Fibroblast of villous mesenchyme (primary cell): Measurements from ENCODE around the gene EGFLAM. TPM values are rescaled to one million over a fixed set of nuclear protein-coding genes. Genes with fewer than 3 reads are reported as not detected.

Experiments
- DNase-seq: peaks from one replicate; pipeline ENCODE4 v3.0.0-alpha.2; 2010; ENCODE audit warnings: low read depth
- H3K4me3 ChIP-seq: 2 replicates; pipeline ENCODE4 v1.5.1; 2011; ENCODE audit warnings: low read depth, mild to moderate bottlenecking, low read length
- total RNA-seq: library from RNA; depleted of rRNA; stranded (reverse); fragments of >200 nt; gene quantifications from 2 replicates; pipeline ENCODE4 v1.2.3, GENCODE V29; 2012
- TF ChIP-seq, protein P1 (sequence below): IDR thresholded peaks from 2 replicates; pipeline ENCODE4 v1.5.1; 2012; ENCODE audit warnings: low read depth, mild to moderate bottlenecking, low read length; ENCODE audit not compliant: insufficient read depth

Gene EGFLAM
- total RNA-seq, 1 donor, result 3.0 TPM

- TF ChIP-seq, protein P1, sequence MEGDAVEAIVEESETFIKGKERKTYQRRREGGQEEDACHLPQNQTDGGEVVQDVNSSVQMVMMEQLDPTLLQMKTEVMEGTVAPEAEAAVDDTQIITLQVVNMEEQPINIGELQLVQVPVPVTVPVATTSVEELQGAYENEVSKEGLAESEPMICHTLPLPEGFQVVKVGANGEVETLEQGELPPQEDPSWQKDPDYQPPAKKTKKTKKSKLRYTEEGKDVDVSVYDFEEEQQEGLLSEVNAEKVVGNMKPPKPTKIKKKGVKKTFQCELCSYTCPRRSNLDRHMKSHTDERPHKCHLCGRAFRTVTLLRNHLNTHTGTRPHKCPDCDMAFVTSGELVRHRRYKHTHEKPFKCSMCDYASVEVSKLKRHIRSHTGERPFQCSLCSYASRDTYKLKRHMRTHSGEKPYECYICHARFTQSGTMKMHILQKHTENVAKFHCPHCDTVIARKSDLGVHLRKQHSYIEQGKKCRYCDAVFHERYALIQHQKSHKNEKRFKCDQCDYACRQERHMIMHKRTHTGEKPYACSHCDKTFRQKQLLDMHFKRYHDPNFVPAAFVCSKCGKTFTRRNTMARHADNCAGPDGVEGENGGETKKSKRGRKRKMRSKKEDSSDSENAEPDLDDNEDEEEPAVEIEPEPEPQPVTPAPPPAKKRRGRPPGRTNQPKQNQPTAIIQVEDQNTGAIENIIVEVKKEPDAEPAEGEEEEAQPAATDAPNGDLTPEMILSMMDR, result no peak
- H3K4me3 ChIP-seq, result no peak overlapping the region
- DNase-seq, result no peak
Observed at GRCh38 chr5:38442247-38442573, 183.9 kb downstream of the EGFLAM start.

- H3K4me3 ChIP-seq, result no peak overlapping the region
- TF ChIP-seq, protein P1, result no peak
- DNase-seq, result no peak
Observed at GRCh38 chr5:38443390-38443789, 185.0 kb downstream of the EGFLAM start.

GRCh38 chr5:38445374-38446028 lies 187.1 kb downstream of the EGFLAM start:
- TF ChIP-seq, protein P1, result no peak
- DNase-seq, result peak; percentile 33
- H3K4me3 ChIP-seq, result peak overlapping the region; percentile 60

DNA sequence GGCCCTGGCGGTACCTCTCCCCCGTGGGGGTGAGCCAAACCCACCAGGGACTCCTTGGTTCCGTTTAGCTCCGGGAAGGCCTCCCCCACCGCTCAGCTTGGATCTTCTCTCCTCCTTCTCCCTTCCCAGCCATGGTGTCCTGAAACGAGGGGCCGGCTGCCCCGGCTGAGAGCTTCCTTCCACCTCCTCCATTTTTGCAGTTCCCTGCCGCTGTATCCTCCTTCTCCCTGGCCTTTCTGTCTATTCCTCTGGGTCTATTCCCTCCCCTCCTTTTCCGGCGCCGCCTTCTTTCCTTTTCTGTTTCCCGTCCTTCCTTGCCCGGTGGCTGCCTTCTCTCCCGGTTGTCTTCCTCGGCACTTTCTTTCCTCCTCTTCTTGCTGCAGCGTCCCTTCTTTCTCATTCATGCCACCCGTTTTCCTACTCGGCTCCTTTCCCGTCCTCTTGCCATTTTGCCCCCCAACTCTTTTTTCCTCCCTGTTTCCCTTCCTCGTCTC lies 187.7 kb downstream of the EGFLAM start:
- peak overlapping the region; percentile 60 for H3K4me3 ChIP-seq
- TF ChIP-seq, protein P1, result no peak
- DNase-seq, result no peak

GRCh38 chr5:38447056-38447455 lies 188.7 kb downstream of the EGFLAM start:
- peak overlapping the region; percentile 60 for H3K4me3 ChIP-seq
- TF ChIP-seq, protein P1, result no peak
- no peak for DNase-seq

DNA sequence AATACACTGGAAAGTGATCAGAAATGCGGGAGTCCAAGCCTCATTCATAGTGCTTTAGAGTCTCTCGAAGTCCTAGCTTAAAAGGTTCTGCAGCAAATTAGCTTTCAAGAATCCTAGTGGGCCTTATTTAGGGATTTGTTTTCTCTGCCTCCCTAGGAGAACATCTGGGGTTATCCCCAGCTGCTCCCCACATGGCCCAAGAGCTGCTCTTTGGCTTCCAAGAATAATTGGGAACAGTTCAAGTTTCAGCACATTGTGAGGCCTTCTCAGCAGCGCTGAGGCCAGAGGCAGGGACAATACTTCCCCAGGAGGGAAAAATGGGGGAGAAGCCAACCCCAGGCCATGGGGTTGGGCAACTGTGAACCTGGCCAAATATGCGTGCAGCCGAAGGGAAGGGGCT lies 189.4 kb downstream of the EGFLAM start:
- DNase-seq, result no peak
- TF ChIP-seq, protein P1, result no peak

DNA sequence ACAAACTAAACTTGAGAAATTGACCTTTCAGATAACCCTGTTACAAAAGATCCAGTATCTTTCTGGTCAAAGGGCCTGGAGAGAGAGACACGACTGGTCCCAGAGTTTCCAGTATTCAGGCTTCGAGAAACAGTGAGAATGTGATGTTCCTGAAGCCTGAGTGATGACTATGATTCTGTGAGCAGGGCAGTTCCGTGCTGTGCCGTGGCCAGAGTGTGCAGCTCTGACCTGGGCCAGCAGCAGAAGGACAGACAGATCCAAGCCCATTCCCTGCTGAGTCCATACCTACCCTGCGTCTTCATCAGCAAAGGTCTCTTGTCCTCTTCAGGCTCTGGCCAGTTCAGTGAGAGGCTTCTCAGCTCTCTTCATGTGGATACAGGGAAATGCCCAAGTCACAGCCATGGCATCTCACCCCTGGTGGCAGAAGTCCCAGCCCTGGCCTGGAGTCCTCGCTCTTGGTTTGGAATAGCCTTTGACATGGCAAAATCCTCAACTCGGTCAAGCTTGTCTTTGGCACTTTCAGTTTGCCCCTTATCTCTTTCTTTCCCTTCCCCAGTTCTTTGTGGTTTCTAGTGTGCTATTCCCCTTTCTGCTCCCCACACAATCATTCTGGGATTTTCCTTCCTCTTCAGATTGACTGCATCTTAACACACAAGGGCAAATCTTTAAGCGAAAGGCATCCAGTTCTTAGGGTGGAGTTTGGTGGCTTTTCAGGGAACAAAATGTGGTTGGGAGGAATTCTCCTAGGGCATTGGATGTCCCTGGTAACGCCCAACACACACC lies 190.4 kb downstream of the EGFLAM start:
- H3K4me3 ChIP-seq, result no peak overlapping the region
- TF ChIP-seq, protein P1, result no peak
- DNase-seq, result no peak

More for the DNA sequence above, 189.4 kb downstream of the EGFLAM start:
- no peak overlapping the region for H3K4me3 ChIP-seq
